GM18511 (cell line): Measurements from ENCODE around the gene ZMIZ1.
A peak's percentile ranks its signal among the peaks of the same experiment; 100 is the strongest.

Experiments used
- ATAC-seq: cut with Tn5 transposase; IDR thresholded peaks from one replicate; pipeline ENCODE4 v1.9.1; 2021; ENCODE audit warnings: mild to moderate bottlenecking, moderate library complexity; ENCODE audit not compliant: unreplicated experiment

ZMIZ1 gene

DNA sequence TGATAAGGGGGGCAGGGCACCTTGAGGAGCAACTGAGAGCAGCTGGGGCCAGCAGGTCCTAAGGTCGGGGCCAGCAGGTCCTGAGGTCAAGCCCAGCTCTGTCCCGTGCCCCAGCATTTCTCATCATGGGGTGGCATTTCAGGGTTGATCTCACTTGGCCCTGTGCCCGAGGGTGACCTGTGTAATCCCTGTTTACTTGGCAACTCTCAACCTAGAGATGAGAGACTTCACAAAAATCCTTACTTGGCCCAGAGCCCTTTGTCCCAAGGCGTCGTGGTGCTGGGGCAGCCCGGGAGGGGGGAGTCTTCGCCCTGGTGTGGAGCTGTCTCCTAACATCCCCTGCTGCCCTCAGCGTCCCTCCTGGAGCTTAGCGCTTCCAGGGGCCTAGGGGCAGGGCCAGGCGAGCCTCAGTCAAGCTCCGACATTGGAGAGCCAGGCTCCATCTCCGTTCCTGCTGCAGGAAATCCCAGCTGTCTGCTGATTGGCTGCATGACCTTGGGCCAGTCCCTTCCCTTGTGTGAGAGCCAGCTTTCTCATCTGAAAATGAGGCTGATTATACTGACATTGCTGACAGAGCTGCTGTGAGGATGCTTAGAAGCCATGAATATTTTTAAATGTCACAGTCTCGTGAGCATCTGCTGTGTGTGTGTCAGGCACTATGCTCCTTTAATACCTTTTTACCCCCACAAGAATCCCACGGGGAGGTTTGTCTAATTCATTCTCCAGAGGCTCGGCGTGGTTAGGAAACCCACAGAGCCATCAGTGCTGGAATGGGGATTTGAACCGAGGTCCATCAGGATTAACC, 94.3 kb downstream of the ZMIZ1 start:
- no peak for ATAC-seq

GRCh38 chr10:79163666-79163975, 94.9 kb downstream of the ZMIZ1 start:
- no peak for ATAC-seq

DNA sequence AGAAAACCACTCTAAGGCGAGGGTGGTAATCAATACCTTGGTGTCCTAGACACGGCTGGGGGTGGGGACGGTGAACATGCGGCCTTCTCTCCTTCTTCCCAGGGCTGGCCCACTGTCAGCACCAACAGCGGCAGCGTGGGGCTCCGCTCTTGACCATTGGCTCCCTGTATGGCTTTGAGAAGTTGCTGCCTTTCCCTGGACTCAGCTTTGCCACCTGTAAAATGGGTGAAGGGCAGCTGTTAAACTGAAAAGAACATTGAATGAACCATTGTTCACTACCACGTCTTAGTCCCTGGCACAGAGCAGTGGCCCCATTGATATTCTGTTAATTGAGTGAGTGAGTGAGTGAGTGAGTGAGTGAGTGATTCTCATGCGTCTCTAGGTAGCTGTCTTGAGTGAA, 95.3 kb downstream of the ZMIZ1 start:
- ATAC-seq: no peak

DNA sequence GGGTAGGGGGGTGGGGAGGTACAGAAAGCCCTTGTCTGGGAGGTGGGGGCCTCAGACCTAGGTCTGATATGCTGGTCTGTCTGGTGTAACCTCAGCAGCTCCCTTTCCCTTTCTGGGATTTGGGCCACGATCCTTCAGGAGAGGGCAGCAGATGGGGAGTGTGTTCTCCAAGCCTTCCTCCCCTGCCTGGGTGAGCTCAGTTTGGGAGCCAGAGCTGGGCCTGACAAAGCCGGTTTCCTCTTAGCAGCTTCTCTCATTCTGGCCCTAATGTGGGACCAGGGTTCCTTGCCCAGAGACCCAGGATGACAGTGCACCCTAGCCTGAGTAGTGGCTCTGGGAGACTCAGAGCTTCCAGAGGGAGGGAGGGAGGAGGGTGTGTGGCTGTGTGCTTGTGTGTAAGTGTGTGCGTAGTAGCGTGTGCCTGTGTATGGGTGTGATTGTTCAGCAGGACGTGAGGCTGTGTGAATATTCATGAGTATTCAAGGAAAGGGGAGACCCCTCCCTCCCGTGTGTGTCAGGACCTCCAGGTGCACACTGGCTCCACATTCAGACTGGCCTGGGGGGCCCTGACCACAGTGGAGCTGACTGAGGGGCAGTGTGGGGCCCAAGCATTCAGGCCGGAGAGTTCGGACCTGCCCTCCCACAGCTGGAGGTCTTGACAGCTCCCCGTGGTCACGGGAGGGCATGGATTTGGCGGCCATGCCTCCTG, 96.5 kb downstream of the ZMIZ1 start:
- no peak for ATAC-seq

DNA sequence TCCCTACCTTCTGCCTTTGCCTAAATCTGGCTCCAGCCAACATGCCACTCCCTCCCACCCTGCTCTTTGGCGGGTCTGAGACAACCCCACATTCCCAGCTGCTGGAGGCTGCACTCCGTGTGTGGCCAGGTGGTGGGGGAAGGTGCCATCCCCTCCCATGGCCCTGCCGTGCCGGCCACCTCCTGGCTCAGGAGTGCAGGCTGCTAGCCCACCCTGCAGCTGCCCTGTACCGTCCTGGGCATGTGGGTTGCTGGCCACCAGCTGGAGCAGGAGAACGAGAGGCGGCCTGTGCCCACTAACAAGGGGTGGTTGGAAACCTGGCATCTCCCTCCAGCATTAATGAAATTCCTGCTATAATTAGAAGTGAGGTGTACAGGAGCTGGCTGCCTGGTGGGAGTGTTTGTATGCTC, 97.6 kb downstream of the ZMIZ1 start:
- ATAC-seq: no peak

GRCh38 chr10:79166741-79167140, 98.0 kb downstream of the ZMIZ1 start:
- ATAC-seq: no peak

- ATAC-seq: no peak
These were observed 98.8 kb downstream of the ZMIZ1 start for GRCh38 chr10:79167537-79167936.

- no peak for ATAC-seq
These were observed 99.4 kb downstream of the ZMIZ1 start for GRCh38 chr10:79168210-79168609.

GRCh38 chr10:79170226-79170752, 101.5 kb downstream of the ZMIZ1 start:
- no peak for ATAC-seq

- ATAC-seq: no peak
These were observed 102.2 kb downstream of the ZMIZ1 start for GRCh38 chr10:79170993-79171392.

- no peak for ATAC-seq
These were observed 102.7 kb downstream of the ZMIZ1 start for GRCh38 chr10:79171504-79171903.

- ATAC-seq: no peak
These were observed 104.1 kb downstream of the ZMIZ1 start for GRCh38 chr10:79172881-79173280.

- no peak for ATAC-seq
These were observed 105.0 kb downstream of the ZMIZ1 start for GRCh38 chr10:79173582-79174262.

GRCh38 chr10:79176052-79176501, 107.3 kb downstream of the ZMIZ1 start:
- no peak for ATAC-seq

GRCh38 chr10:79176949-79177602, 108.3 kb downstream of the ZMIZ1 start:
- no peak for ATAC-seq

DNA sequence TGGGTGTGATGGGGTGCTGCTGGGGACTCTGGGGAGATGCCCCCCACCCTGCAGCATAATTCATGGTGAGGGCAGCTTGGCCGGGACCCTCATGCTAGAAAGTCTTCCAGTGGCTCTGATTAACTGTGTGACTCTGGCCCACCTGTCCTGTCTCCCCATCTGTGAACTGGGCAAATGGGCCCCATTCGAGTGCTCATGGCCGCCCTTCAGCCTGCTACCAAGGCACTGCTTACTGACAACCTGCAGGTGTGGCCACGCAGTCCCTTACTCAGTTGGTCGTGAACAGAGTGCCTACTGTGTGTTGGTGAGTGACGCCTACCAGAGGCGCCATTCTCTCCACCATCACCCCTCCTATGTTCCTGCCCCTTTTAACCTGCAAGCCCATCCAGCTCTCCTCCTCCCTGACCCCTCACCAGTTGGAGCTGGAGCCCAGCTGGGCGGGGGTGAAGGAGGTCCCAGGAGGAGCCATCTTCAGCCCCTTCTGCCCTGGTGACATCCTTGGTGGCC, 109.4 kb downstream of the ZMIZ1 start:
- ATAC-seq: no peak

- peak; percentile 52 for ATAC-seq
These were observed 109.9 kb downstream of the ZMIZ1 start for GRCh38 chr10:79178614-79179163.

DNA sequence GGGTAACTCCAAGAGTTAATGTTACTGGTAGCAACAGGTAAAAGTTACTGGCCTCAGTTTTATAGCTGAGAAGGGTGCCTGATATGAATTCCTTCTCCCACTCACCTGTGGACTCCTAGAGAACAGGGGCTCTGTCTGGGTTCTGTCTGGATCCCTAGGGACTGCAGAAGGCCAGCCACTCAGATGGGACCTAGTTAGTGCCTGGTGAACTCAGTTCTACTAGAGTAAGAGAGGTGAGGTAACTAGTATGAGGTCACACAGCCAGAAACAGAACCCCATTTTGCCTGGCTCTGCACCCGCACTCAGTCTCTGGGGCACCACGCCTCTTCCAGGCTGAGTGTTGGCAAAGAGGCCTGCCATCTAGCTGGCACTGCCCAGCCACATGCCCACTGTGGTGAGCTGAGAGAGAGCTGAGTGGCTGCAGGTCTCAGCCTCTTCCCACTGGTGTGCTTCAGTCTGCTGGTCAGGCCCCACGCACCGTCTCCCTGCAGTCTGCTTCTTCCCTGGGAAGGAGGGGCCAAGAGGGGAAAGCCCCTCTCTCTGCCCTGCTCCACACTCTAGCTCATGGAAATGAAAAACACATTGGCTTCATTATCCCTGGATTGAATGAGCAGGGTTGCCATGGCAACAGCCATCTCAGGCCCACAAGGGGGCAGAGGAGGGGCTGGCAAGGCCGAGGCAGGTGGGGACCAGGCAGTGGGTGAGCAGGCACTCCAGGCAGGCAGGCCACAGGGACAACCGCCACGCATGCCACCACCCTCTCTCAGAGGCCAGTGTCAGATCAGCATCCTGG, 110.6 kb downstream of the ZMIZ1 start:
- ATAC-seq: peak; percentile 27

- ATAC-seq: no peak
These were observed 111.2 kb downstream of the ZMIZ1 start for GRCh38 chr10:79179957-79180309.
